GM20000 (cell line): ENCODE results near the gene MTHFD1.

Source experiments
- DNase-seq: peaks from one replicate; pipeline ENCODE4 v3.0.0; 2012; ENCODE audit warnings: low spot score
- TF ChIP-seq, protein P1 (sequence below): IDR thresholded peaks from 2 replicates; pipeline ENCODE4 v1.5.1; 2012; ENCODE audit warnings: mild to moderate bottlenecking, control low read depth; ENCODE audit errors: extremely low read depth, missing control alignments

Gene MTHFD1

DNA sequence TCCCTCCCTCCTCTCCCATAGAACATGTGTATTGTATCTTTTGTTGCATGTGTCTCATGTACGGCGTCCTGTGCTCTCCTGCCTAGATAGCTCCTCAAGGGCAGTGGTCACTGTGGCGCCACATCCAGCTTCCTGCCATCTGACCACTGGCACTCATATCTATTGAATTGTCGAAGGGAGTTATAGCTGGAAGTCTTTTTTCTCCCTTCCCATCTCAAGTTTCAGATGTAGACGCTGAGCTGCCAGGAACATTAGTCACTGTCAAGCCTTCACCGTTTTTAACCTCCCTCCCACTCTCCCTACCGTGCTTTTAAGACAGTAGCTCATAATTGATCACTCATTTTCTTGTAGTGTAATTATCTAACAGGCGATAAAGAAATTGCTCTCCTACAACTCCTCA lies 33.0 kb downstream of the MTHFD1 start:
- TF ChIP-seq, protein P1, sequence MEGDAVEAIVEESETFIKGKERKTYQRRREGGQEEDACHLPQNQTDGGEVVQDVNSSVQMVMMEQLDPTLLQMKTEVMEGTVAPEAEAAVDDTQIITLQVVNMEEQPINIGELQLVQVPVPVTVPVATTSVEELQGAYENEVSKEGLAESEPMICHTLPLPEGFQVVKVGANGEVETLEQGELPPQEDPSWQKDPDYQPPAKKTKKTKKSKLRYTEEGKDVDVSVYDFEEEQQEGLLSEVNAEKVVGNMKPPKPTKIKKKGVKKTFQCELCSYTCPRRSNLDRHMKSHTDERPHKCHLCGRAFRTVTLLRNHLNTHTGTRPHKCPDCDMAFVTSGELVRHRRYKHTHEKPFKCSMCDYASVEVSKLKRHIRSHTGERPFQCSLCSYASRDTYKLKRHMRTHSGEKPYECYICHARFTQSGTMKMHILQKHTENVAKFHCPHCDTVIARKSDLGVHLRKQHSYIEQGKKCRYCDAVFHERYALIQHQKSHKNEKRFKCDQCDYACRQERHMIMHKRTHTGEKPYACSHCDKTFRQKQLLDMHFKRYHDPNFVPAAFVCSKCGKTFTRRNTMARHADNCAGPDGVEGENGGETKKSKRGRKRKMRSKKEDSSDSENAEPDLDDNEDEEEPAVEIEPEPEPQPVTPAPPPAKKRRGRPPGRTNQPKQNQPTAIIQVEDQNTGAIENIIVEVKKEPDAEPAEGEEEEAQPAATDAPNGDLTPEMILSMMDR: no peak
- DNase-seq: no peak

DNA sequence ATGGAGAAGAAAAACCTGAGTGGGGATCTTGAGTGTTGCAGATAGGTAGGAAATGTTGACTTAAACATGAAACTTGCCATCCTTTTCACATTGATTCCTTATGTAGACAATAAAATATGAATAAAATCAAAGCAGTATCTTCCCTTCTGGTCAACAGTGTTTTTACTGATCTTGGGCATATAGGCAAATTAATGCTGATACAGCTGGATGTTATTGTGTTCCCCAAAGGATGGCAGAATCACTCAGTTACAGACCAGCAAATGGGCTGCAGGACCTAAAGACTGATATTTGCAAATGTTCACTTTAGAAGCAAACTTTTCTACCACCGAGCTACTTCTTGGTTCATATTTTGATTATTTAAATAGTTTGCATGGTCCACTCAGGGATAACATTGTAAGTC lies 33.9 kb downstream of the MTHFD1 start:
- TF ChIP-seq, protein P1: no peak
- no peak for DNase-seq

DNA sequence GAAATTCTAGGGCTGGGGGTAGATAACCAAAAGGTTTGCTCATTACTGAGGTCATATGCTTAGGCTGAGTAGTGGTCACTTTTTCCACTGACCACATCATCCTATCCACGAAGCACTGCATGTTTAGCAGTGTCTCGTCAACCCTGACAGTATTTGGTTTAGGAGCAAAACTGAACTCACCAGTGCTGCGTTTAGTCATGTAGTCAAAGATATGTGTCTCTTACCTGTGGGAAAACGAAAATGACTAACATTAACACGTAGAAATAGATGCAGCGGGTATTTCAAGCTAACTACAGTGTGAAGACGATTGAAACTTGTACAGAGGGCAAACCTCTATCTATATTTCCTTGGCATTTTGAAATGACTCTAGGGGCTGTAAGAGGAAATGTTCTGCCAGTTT lies 34.6 kb downstream of the MTHFD1 start:
- TF ChIP-seq, protein P1: no peak
- no peak for DNase-seq

DNA sequence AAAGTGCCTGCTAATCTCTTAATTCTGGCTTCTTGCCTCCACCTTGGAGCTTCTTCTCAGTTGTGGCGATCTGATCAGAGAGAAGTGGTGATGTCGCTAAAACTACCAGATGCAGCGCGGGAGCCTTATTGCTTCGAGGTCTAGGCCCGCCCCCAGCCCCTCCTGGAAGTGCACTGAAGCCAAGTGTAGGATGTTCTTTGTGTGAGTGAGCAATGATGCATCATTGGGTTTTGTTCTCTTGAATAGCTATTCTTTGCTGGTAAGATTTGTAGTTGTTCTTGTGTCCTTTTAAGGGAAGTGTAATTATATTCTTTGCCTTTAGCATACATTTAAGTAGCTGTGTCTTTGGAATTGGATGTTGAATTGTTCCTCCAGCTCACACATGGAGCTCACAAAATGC lies 35.8 kb downstream of the MTHFD1 start:
- TF ChIP-seq, protein P1: no peak

DNA sequence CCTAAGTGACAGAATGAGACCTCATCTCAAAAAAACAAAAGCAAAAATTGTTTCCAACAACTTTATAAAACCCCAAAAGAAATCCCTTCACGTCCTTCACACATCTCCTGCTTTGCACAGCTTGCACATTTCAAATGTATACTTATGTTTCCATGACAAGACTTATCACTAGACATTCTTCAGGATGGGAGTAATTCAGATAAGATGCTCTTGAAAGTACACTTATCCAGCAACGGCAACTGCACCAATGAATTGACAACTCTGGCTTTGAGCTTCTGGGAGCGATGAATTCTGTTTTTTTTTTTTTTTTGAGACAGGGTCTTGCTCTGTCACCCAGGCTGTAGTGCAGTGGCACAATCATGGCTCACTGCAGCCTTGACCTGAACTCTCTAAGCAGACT lies 46.4 kb downstream of the MTHFD1 start:
- DNase-seq: no peak
- TF ChIP-seq, protein P1: no peak

More for the DNA sequence above, 35.8 kb downstream of the MTHFD1 start:
- no peak for DNase-seq

DNA sequence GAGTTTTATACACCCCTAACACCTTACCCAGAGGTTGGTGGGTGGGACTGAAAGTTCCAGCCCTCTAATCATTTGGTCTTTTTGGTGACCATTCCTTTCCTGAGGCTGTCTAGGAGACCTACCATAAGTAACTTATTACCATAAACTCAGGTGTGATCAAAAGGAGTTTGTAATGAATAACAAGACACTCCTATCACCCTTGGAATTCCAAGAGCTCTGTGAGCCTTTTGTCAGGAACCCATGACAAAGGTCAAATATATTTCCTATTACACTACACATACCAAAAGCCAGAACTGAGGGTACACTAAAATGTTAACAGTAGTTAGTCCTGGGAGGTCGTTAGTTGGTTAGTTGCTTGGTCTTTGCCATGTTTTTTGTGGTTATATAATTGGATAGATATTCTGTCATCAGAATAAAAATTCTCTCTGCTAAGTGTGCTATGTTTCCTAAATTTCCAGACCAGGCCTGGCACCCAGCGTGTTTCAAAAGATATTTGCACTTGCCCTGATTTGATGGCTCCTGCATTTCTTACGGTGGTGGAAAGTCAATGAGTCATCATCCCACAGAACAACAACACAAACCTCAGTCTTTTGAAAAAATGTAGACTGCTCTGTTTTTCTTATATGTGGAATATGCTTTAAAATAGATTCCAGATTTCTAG lies 50.2 kb downstream of the MTHFD1 start:
- no peak for DNase-seq
- TF ChIP-seq, protein P1: no peak

DNA sequence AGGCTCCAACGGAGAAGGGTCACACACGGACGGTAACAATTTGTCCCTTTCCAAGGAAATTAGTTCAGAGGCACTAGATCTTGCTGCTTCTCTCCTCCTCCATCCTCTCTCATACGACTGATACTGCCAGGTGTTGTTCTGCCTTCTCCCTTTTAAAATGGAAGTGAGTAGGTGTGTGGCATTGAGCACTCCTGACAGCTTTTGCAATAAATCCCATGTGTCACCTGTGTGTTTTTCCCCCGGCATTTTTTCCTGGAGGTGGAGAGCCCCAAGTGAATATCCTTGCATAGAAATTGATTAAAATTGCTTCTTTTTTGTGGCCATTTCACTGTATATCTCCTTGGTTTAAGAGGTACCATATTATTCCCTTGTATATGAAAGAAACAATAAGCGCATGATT lies 51.0 kb downstream of the MTHFD1 start:
- TF ChIP-seq, protein P1: no peak
- no peak for DNase-seq
